ENCODE data around the gene TBC1D9. TPM values are rescaled to one million over a fixed set of nuclear protein-coding genes. Genes with fewer than 3 reads are reported as not detected.
A peak's percentile ranks its signal among the peaks of the same experiment; 100 is the strongest.
"Not testable (repeated sequence)": the region's sequence is repeated elsewhere in the genome, so short reads cannot be mapped to it uniquely, and the experiment has no call there.

TBC1D9 gene
- total and polyA plus RNA-seq, 8 donors: 4.9 to 38.2 (median 12.2) TPM

DNA sequence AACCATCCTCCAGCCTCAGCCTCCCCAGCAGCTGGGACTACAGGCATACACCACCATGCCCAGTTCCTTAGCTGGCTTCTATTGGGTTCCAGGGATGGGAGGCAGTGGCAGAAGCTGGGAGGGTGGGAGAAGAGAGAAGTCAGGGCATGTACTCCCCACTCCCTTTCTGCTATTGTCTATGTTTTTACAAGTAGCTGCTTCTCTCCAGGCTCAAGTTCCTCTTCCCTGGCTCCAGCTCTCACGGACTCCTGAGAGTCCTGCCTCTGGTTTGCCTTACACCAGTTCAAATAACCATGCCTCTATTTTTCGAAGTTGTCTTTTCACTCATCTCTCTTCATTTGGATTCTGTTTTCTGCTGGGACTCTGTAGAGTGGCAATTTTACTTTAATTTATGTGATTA is 2.9 kb downstream of the TBC1D9 start:
- Histone ChIP-seq H3K36me3 (no peaks in the 10 kb centered on the region), H3K4me1 (peaks cover 5 to 26% (median 14%) of the 10 kb centered on the region in 4 donors), H3K27ac (peak overlapping the region in 1 of 5 donors; percentile 40), H3K9me3 (no peaks in the 10 kb centered on the region), H3K4me3 (no peak overlapping the region), H3K27me3 (peaks cover 0 to 14% (median 0%) of the 10 kb centered on the region in 3 donors)
- WGBS, 5 donors: 77 to 89% (median 84%) methylated on average over 2 of the region's 2 CpGs
- TF ChIP-seq, protein P1, sequence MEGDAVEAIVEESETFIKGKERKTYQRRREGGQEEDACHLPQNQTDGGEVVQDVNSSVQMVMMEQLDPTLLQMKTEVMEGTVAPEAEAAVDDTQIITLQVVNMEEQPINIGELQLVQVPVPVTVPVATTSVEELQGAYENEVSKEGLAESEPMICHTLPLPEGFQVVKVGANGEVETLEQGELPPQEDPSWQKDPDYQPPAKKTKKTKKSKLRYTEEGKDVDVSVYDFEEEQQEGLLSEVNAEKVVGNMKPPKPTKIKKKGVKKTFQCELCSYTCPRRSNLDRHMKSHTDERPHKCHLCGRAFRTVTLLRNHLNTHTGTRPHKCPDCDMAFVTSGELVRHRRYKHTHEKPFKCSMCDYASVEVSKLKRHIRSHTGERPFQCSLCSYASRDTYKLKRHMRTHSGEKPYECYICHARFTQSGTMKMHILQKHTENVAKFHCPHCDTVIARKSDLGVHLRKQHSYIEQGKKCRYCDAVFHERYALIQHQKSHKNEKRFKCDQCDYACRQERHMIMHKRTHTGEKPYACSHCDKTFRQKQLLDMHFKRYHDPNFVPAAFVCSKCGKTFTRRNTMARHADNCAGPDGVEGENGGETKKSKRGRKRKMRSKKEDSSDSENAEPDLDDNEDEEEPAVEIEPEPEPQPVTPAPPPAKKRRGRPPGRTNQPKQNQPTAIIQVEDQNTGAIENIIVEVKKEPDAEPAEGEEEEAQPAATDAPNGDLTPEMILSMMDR (IDR thresholded peaks at IDR 0.05): no peak
- TF ChIP-seq EP300 (IDR thresholded peaks at IDR 0.05) (no peak), POLR2AphosphoS5 (IDR thresholded peaks at IDR 0.05) (no peak), POLR2A (IDR thresholded peaks at IDR 0.05) (no peak)
- no peak for DNase-seq
- intact Hi-C loops (cut with DNase I; ENCODE audit: low total_unique reads): no loop called here

DNA sequence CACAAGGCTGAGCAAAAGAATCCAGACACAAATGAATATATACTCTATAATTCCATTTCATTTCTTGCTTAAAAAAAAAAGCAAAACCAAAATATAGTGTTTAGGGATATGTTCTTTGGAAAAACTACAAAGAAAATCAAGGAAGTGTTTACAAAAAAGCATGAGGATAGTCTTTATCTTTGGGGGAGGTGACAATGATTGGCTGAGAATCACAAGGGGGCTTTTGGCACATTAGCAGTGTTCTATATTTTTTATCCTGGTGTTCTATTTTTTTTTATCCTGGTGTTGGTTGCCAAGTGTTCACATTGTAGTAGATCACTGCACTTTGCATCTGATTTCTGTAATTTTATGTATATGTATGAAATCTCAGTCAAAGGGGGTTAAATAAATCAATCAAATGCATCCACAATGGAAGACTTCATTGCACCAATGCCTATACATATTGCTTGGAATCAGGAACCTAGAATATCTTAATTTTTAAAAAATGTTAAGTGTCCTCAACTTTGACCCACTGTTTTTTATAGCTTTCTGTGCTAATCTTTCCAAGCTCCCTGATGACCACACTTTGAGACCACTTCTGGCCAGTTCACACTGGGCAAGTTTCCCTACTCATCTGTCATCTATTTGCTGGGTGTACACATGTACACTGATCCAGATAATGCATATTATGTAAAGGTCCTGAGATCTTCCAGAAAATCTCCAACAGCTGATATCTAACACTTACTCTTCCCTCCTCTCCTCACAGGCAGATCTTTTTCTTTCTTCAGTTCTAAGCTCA is 3.7 kb downstream of the TBC1D9 start:
- TF ChIP-seq POLR2AphosphoS5 (IDR thresholded peaks at IDR 0.05) (no peak), POLR2A (IDR thresholded peaks at IDR 0.05) (no peak), EP300 (IDR thresholded peaks at IDR 0.05) (no peak)
- TF ChIP-seq, protein P1 (IDR thresholded peaks at IDR 0.05): no peak
- peaks cover 0 to 14% (median 0%) of the 10 kb centered on the region in 3 donors for H3K27me3 ChIP-seq
- no peaks in the 10 kb centered on the region for H3K36me3 ChIP-seq
- H3K27ac ChIP-seq: no peak overlapping the region
- H3K4me1 ChIP-seq: peaks cover 5 to 23% (median 14%) of the 10 kb centered on the region in 4 donors
- no peaks in the 10 kb centered on the region for H3K9me3 ChIP-seq
- intact Hi-C loops (cut with DNase I; ENCODE audit: low total_unique reads): no loop called here
- no peak overlapping the region for H3K4me3 ChIP-seq
- peak in 1 of 2 donors; percentile 44 for DNase-seq

DNA sequence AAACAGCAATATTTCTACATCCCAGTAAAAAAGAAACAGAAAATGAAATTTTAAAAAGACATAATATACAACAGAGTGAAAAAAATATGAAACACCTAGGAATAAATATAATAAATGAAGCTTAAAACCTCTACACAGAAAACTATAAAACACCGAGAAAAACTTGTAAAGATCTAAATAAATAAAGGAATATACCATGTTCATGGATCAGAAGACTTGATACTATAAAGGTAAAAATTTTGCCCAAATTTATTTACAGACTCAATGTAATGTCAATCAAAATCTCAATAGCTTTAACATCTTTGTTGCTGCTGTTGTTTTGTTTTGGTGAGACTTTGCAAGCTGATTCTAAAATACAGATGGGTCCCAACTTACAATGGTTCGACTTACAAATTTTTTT is 5.7 kb downstream of the TBC1D9 start:
- WGBS, 5 donors: 69 to 98% (median 96%) methylated on average over 2 of the region's 2 CpGs
- TF ChIP-seq EP300 (IDR thresholded peaks at IDR 0.05) (no peak), POLR2AphosphoS5 (IDR thresholded peaks at IDR 0.05) (no peak), POLR2A (IDR thresholded peaks at IDR 0.05) (no peak)
- TF ChIP-seq, protein P1 (IDR thresholded peaks at IDR 0.05): no peak
- no peaks in the 10 kb centered on the region for H3K36me3 ChIP-seq
- DNase-seq: no peak
- no peaks in the 10 kb centered on the region for H3K9me3 ChIP-seq
- peaks cover 0 to under 1% (median 0%) of the 10 kb centered on the region in 3 donors for H3K27me3 ChIP-seq
- H3K4me1 ChIP-seq: peaks cover 5 to 13% (median 8%) of the 10 kb centered on the region in 4 donors
- no peak overlapping the region for H3K27ac ChIP-seq
- intact Hi-C loops (cut with DNase I; ENCODE audit: low total_unique reads): no loop called here
- H3K4me3 ChIP-seq: no peak overlapping the region

DNA sequence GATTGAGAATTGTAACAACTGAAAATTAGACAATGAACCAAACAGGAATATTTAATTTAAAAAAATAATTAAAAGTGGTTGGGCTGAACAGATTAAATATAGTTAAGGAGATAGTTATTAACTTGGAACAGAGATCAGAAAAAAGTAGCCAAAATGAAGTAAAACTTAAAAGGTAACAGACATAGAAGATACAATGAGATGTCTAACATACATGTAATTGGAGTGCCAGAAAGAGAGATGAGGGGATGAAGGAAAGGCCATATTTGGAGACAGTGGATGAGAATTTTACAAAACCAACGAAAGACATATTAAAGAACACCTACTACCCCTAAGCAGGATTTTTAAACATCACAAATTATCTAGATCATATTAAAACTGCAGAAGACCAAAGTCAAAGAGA is 8.0 kb downstream of the TBC1D9 start:
- intact Hi-C loops (cut with DNase I; ENCODE audit: low total_unique reads): no loop called here
- H3K9me3 ChIP-seq: no peaks in the 10 kb centered on the region
- no peaks in the 10 kb centered on the region for H3K27me3 ChIP-seq
- H3K36me3 ChIP-seq: no peaks in the 10 kb centered on the region
- no peak for DNase-seq
- peaks cover 7 to 13% (median 11%) of the 10 kb centered on the region in 4 donors for H3K4me1 ChIP-seq
- TF ChIP-seq EP300 (IDR thresholded peaks at IDR 0.05): no peak
- TF ChIP-seq POLR2AphosphoS5 (IDR thresholded peaks at IDR 0.05): no peak
- no peak for TF ChIP-seq POLR2A (IDR thresholded peaks at IDR 0.05)
- TF ChIP-seq, protein P1 (IDR thresholded peaks at IDR 0.05): no peak
- no peak overlapping the region for H3K4me3 ChIP-seq
- WGBS, 5 donors: 88 to 100% (median 91%) methylated on average over 1 of the region's 1 CpG
- H3K27ac ChIP-seq: no peak overlapping the region

DNA sequence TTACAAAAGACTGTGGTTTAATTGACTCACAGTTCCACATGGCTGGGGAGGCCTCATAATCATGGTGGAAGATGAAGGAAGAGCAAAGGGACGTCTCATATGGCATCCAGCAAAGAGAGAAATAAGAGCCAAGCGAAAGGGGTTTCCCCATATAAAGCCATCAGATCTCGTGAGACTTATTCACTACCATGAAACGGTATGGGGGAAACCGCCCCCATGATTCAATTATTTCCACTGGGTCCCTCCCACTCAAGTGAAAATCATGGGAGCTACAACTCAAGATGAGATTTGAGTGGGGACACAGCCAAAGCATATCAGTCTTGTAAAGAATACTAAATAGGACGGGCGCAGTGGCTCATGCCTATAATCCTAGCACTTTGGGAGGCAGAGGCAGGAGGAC is 9.6 kb downstream of the TBC1D9 start:
- H3K36me3 ChIP-seq; H3K4me3 ChIP-seq; DNase-seq; H3K27ac ChIP-seq; intact Hi-C loops (cut with DNase I; ENCODE audit: low total_unique reads); H3K9me3 ChIP-seq; H3K27me3 ChIP-seq: not testable (repeated sequence)
- H3K4me1 ChIP-seq: peaks cover 11 to 26% (median 17%) of the 10 kb centered on the region in 4 donors
- WGBS, 5 donors: 91 to 97% (median 94%) methylated on average over 7 of the region's 7 CpGs
